Hepatocyte (in vitro differentiated cells): Measurements from ENCODE around the gene SPEG.

Source experiments
- EZH2phosphoT487 ChIP-seq: fragments of 200-600 bp; sonication (generic); IDR thresholded peaks from one replicate; pipeline ENCODE4 v1.6.1; 2018; ENCODE audit warnings: antibody characterized with exemption, mild to moderate bottlenecking, low read depth, moderate library complexity; ENCODE audit not compliant: unreplicated experiment, severe bottlenecking
- TF ChIP-seq, protein P1 (sequence below): fragments of 200-600 bp; sonication (generic); IDR thresholded peaks from 2 replicates; pipeline ENCODE4 v1.5.1; 2016; ENCODE audit warnings: antibody characterized with exemption, mild to moderate bottlenecking; ENCODE audit not compliant: poor library complexity

DNA sequence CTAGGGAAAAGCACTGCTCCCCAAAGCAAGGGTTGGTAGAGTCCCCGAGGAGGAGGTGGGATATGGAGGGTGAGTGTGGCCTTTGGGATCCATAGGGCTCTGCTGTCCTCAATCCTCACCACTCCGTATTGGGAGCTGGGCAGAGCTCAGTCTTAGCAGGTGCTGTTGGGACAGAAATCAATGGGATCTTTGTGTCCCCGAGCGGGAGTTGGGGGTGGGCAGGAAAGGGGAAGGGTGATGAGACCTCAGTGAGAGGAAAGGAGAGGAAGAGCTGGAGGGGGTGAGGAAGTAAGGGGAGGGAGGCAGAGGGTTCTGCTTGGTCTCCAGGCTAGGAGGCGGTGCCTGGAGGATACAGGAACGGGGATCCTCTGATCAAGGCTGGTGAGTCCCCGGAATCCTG, 82.2 kb downstream of the SPEG start:
- TF ChIP-seq, protein P1, sequence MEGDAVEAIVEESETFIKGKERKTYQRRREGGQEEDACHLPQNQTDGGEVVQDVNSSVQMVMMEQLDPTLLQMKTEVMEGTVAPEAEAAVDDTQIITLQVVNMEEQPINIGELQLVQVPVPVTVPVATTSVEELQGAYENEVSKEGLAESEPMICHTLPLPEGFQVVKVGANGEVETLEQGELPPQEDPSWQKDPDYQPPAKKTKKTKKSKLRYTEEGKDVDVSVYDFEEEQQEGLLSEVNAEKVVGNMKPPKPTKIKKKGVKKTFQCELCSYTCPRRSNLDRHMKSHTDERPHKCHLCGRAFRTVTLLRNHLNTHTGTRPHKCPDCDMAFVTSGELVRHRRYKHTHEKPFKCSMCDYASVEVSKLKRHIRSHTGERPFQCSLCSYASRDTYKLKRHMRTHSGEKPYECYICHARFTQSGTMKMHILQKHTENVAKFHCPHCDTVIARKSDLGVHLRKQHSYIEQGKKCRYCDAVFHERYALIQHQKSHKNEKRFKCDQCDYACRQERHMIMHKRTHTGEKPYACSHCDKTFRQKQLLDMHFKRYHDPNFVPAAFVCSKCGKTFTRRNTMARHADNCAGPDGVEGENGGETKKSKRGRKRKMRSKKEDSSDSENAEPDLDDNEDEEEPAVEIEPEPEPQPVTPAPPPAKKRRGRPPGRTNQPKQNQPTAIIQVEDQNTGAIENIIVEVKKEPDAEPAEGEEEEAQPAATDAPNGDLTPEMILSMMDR: no peak
- no peak for TF ChIP-seq EZH2phosphoT487
